GM18505 (cell line): ENCODE results near the gene S100A13.

Experiments used
- ATAC-seq: cut with Tn5 transposase; IDR thresholded peaks from one replicate; pipeline ENCODE4 v1.9.1; 2021; ENCODE audit not compliant: unreplicated experiment
- POLR2A ChIP-seq: IDR thresholded peaks from 4 replicates; pipeline ENCODE4 v1.6.1; 2011; ENCODE audit warnings: borderline replicate concordance; ENCODE audit not compliant: insufficient read depth, insufficient read length; ENCODE audit errors: extremely low read depth

The S100A13 gene

DNA sequence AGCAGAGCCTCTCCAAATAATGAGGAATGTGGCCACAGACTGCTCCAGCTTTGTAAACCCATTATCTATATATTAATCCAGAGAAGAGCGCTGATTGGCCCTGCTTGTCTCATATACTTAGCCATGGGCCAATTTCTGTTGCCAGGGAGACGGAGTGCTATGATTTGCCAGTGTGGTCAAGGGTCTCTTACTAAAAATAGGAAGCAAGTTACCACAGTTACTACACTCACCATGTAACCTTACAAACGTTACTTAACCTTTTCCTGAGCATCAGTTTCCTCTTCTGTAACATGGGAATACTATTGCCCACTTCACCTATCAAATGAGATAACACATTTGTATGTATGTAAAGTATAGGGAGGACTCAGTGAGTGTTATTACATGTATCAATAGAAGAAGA, 54.0 kb downstream of the S100A13 start:
- no peak for ATAC-seq
- TF ChIP-seq POLR2A: no peak

- no peak for ATAC-seq
- no peak for TF ChIP-seq POLR2A
These were observed 54.7 kb downstream of the S100A13 start for GRCh38 chr1:153572569-153573015.

DNA sequence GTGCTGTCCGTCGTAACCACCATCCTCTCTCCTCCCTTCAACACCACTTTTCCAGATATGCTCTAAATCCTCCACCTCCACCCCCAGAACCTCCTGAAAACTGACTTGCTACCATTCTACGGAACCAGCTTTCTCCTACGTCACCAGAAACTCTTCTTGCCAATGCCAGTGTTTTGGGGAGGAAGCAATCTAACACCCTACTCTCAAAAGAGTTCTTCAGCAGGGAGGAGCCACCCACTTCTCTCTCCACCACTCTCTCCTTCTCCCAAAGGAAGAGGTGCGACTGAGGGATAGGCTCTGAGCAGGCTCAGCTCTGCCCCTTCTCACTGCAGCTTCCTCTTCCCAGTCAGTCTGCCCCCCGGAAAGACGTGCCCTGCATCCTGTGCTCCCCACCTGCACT, 55.6 kb downstream of the S100A13 start:
- no peak for ATAC-seq

DNA sequence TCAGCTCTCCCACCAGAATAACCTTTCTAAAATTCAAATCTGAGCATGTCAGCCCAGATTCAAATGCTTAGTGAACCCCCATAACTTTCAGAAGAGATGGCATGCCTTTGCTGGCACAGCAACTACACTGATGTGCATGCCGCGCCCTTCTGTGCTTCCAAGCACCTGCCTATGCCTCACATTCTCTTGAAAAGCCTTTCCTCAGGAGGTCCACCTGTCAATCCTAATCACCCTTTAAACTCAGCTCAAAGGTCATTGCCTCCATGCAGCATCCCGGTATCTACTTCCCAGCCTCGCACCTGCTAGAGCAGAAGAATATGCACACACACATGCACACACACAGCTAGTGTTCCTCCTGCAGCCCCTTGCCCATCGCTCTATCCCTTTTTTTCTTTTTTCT, 56.4 kb downstream of the S100A13 start:
- ATAC-seq: no peak
- no peak for TF ChIP-seq POLR2A

More for the DNA sequence above, 55.6 kb downstream of the S100A13 start:
- TF ChIP-seq POLR2A: no peak

DNA sequence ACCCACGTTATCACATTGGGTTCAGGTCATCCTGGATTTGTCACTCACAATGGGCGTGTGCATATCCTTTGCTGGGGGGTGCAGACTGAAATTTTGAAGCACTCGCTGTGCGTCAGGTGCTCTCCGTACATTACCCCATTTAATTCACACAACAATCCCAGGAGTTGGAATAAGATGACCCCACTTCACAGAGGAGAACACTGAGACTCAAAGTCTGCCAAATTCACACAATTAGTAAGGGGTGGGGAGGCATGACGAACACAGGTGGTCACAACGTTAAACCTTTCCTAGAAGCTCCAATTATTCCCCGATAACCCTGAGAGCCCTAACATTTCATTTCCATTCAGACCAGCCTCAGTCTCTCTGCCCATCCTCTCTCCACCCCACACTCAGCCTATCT, 57.8 kb downstream of the S100A13 start:
- ATAC-seq: no peak
- no peak for TF ChIP-seq POLR2A
